Sigmoid colon (tissue), 7 donors: ENCODE measurements around the gene PDIA6. TPM values are rescaled to one million over a fixed set of nuclear protein-coding genes. Genes with fewer than 3 reads are reported as not detected.

Experiments used
- DNase-seq: peaks from one replicate; pipeline ENCODE4 v3.0.0-alpha.2; 2019
- H3K27ac ChIP-seq, 4 donors: fragments of 200-600 bp; sonication (generic); one replicate each; pipeline ENCODE4 v1.5.1; 2016 to 2019; ENCODE audit warnings: mild to moderate bottlenecking in 1 of 4
- H3K27me3 ChIP-seq, 3 donors: fragments of 200-600 bp; sonication (generic); one replicate each; pipeline ENCODE4 v1.5.1; 2019; ENCODE audit warnings: mild to moderate bottlenecking in 1 of 3
- H3K36me3 ChIP-seq, 4 donors: fragments of 200-600 bp; sonication (generic); one replicate each; pipeline ENCODE4 v1.5.1; 2016 to 2019
- H3K4me1 ChIP-seq, 4 donors: fragments of 200-600 bp; sonication (generic); one replicate each; pipeline ENCODE4 v1.5.1; 2017 to 2019
- H3K4me3 ChIP-seq, 4 donors: fragments of 200-600 bp; sonication (generic); one replicate each; pipeline ENCODE4 v1.5.1; 2017 to 2019; ENCODE audit warnings: mild to moderate bottlenecking in 2 of 4, moderate library complexity in 1 of 4
- H3K9me3 ChIP-seq, 4 donors: fragments of 200-600 bp in 3 of 4; sonication (generic) in 3 of 4; one replicate each; pipeline versions ENCODE4 v1.5.1 to v1.6.1; 2013 to 2019
- EP300 ChIP-seq, 4 donors: sonication (generic); formaldehyde crosslinking; IDR thresholded peaks; one replicate each; pipeline ENCODE4 v1.6.1; 2017; ENCODE audit warnings: antibody characterized with exemption in 4 of 4
- POLR2A ChIP-seq, 2 donors: fragments of 450-650 bp; IDR thresholded peaks; one replicate each; pipeline ENCODE4 v1.6.1; 2016; ENCODE audit warnings: antibody characterized with exemption in 2 of 2, mild to moderate bottlenecking in 2 of 2, moderate library complexity in 2 of 2
- POLR2AphosphoS5 ChIP-seq, 4 donors: sonication (generic); formaldehyde crosslinking; IDR thresholded peaks; one replicate each; pipeline ENCODE4 v1.6.1; 2017; ENCODE audit warnings: antibody characterized with exemption in 4 of 4
- WGBS, 2 donors: extraction: QIAGEN DNeasy Blood & Tissue Kit; methylation state at CpG; one replicate each; pipeline ENCODE4 v1.1.7; 2013; 5-methylcytosine and 5-hydroxymethylcytosine counted together
- intact Hi-C: fragments of 100-400 bp; cut with DNase I; formaldehyde crosslinking; loops from one replicate; pipeline ENCODE4 v1.15.1; 2023
- polyA plus RNA-seq, 3 donors: library from polyadenylated mRNA; stranded (reverse); fragments of 200-250 nt; gene quantifications; one replicate each; pipeline ENCODE4 v1.2.3, GENCODE V29; 2013
- total RNA-seq, 4 donors: library from RNA; depleted of rRNA; stranded (reverse); fragments of >200 nt; gene quantifications; one replicate each; pipeline ENCODE4 v1.1.0, GENCODE V29; 2016
- TF ChIP-seq, protein P1 (sequence below), 4 experiments: fragments of 450-650 bp in 3 of 4; fragments of 200-600 bp in 1 of 4; IDR thresholded peaks; one replicate each; pipeline ENCODE4 v1.5.1; 2016 to 2019; ENCODE audit warnings: antibody characterized with exemption in 4 of 4, mild to moderate bottlenecking in 3 of 4, moderate library complexity in 2 of 4
- donor health status: healthy with polysubstance abuse.
- donor health status: Bipolar disorder and iron deficiency.
- donor health status: healthy.

PDIA6 gene
- total and polyA plus RNA-seq, 7 donors: 31.8 to 211 (median 80.6) TPM

DNA sequence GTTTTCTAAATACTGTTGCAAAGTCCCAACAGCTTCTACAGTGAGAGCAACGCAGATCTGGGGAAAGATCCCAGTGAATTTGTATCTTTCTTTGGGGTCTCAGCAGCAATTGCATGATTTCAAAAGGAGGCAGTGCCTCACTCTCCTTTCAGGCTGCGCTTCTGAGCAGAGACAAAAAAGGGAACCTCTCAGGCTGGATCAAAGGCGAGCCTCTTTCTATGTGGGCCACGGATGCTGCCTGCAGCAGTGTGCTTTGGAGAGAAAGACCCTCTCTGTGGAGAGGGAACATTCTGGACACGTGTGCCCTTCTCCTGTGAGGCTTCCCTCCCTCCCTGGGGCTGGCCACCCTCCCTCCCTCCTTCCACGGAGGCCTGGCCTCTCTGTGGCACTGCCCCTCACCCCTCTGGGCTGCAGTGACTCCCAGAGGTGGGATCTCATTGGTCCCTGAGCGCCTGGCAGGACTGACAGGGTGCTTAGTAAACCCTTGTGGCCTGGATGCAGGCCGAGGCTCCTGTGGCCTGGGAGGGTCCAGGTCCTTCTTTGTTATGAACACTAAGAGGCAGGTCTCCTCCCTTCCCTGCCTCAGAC, 21.6 kb upstream of the PDIA6 start:
- Histone ChIP-seq H3K36me3 (no peaks in the 10 kb centered on the region), H3K4me1 (peaks cover 0 to 31% (median 19%) of the 10 kb centered on the region in 4 donors), H3K9me3 (no peaks in the 10 kb centered on the region), H3K27ac (peak overlapping the region in 2 of 4 donors; percentile 23 to 51), H3K4me3 (no peak overlapping the region), H3K27me3 (peaks cover 2 to 22% (median 6%) of the 10 kb centered on the region in 3 donors)
- 75 to 88% methylated on average over 8 of the region's 8 CpGs for WGBS, 2 donors
- intact Hi-C loops: loop anchor here (5.0 to 10.0 kb wide), 3 partner anchors 63 to 611 kb away; partner anchors contain the start of gene KCNF1
- TF ChIP-seq POLR2AphosphoS5 (IDR thresholded peaks at IDR 0.05) (no peak), EP300 (IDR thresholded peaks at IDR 0.05) (no peak), POLR2A (IDR thresholded peaks at IDR 0.05) (no peak)
- TF ChIP-seq, protein P1, sequence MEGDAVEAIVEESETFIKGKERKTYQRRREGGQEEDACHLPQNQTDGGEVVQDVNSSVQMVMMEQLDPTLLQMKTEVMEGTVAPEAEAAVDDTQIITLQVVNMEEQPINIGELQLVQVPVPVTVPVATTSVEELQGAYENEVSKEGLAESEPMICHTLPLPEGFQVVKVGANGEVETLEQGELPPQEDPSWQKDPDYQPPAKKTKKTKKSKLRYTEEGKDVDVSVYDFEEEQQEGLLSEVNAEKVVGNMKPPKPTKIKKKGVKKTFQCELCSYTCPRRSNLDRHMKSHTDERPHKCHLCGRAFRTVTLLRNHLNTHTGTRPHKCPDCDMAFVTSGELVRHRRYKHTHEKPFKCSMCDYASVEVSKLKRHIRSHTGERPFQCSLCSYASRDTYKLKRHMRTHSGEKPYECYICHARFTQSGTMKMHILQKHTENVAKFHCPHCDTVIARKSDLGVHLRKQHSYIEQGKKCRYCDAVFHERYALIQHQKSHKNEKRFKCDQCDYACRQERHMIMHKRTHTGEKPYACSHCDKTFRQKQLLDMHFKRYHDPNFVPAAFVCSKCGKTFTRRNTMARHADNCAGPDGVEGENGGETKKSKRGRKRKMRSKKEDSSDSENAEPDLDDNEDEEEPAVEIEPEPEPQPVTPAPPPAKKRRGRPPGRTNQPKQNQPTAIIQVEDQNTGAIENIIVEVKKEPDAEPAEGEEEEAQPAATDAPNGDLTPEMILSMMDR (IDR thresholded peaks at IDR 0.05): no peak
- no peak for DNase-seq

DNA sequence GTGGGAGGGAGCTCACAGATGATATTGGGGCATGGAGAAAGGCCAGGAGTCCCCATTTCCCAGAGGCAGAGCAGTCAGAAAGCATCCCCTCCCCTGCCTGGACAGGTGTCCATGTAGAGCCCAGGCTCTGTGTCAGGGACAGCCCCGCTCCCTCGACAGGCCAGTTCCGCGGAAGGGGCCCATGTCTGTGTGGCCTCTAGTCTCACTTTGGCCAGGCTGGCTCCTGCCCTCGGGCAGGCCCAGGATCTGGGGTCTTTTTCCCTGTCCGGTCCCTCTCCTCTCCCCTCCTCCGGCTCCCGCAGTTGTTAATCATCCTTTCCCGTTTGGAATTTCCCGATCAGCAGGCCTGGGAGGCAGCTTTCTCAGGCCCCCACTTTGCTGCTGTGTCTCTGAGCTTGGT, 20.4 kb upstream of the PDIA6 start:
- WGBS, 2 donors: 88 to 91% methylated on average over 10 of the region's 10 CpGs
- TF ChIP-seq, protein P1 (IDR thresholded peaks at IDR 0.05): no peak
- no peak for TF ChIP-seq POLR2AphosphoS5 (IDR thresholded peaks at IDR 0.05)
- no peak for TF ChIP-seq EP300 (IDR thresholded peaks at IDR 0.05)
- TF ChIP-seq POLR2A (IDR thresholded peaks at IDR 0.05): no peak
- Histone ChIP-seq H3K9me3 (no peaks in the 10 kb centered on the region), H3K36me3 (no peaks in the 10 kb centered on the region), H3K4me3 (no peak overlapping the region), H3K27ac (no peak overlapping the region), H3K27me3 (peaks cover 2 to 22% (median 6%) of the 10 kb centered on the region in 3 donors), H3K4me1 (peaks cover 0 to 31% (median 19%) of the 10 kb centered on the region in 4 donors)
- intact Hi-C loops: loop anchor here (2.0 to 10.0 kb wide), 5 partner anchors 64 to 612 kb away; partner anchors contain the start of gene KCNF1
- DNase-seq: no peak

GRCh38 chr2:10832203-10832936, 19.8 kb upstream of the PDIA6 start:
- WGBS, 2 donors: 23% methylated on average over 30 of the region's 30 CpGs
- TF ChIP-seq, protein P1 (IDR thresholded peaks at IDR 0.05): peak; percentile 74 to 94 (median 91)
- TF ChIP-seq EP300 (IDR thresholded peaks at IDR 0.05) (no peak), POLR2AphosphoS5 (IDR thresholded peaks at IDR 0.05) (no peak), POLR2A (IDR thresholded peaks at IDR 0.05) (no peak)
- no peaks in the 10 kb centered on the region for H3K9me3 ChIP-seq
- no peak overlapping the region for H3K27ac ChIP-seq
- intact Hi-C loops: loop anchor here (2.0 to 10.0 kb wide), 5 partner anchors 65 to 612 kb away; partner anchors contain the start of gene KCNF1
- no peaks in the 10 kb centered on the region for H3K36me3 ChIP-seq
- H3K4me1 ChIP-seq: peaks cover 0 to 31% (median 19%) of the 10 kb centered on the region in 4 donors
- H3K27me3 ChIP-seq: peaks cover 2 to 25% (median 6%) of the 10 kb centered on the region in 3 donors
- peak; percentile 88 for DNase-seq
- no peak overlapping the region for H3K4me3 ChIP-seq

DNA sequence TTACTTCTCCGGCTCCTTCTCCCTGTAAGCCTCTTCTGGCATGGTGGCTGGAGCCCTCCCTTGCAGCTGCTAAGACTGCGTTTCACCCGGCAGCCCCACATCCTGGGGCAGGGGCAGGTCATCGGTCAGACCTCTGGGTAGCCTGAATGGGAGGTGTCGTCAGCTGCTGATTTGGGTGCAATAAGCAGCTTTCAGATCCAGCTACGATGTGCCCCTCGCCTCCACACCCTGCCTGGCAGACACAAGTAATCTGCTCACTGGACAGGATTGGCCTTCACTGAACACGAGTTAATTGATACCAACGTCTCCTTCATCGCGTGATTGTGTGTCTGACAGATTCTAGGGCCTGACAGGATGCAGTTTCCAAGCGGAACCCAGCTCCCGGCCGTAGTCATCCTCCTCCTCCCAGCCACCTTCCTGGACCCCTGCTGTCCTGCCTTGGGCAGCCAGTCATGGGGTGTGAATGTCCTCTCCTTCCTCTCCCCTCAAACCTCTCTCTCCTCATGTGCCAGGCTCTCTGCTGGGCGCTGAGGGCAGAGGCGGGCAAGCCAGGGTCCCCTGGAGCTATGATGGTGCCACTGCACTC, 18.9 kb upstream of the PDIA6 start:
- no peak overlapping the region for H3K27ac ChIP-seq
- intact Hi-C loops: loop anchor here (5.0 to 10.0 kb wide), 3 partner anchors 66 to 613 kb away; partner anchors contain the start of gene KCNF1
- peaks cover 2 to 26% (median 6%) of the 10 kb centered on the region in 3 donors for H3K27me3 ChIP-seq
- no peaks in the 10 kb centered on the region for H3K9me3 ChIP-seq
- no peaks in the 10 kb centered on the region for H3K36me3 ChIP-seq
- peaks cover 0 to 31% (median 19%) of the 10 kb centered on the region in 4 donors for H3K4me1 ChIP-seq
- TF ChIP-seq POLR2A (IDR thresholded peaks at IDR 0.05) (no peak), EP300 (IDR thresholded peaks at IDR 0.05) (no peak), POLR2AphosphoS5 (IDR thresholded peaks at IDR 0.05) (no peak)
- TF ChIP-seq, protein P1 (IDR thresholded peaks at IDR 0.05): no peak
- H3K4me3 ChIP-seq: no peak overlapping the region
- no peak for DNase-seq
- 73 to 88% methylated on average over 16 of the region's 16 CpGs for WGBS, 2 donors
